ENCODE data around the gene FGG. TPM values are rescaled to one million over a fixed set of nuclear protein-coding genes. Genes with fewer than 3 reads are reported as not detected.

Gene FGG
- polyA plus RNA-seq, 3 donors, result 0.30 to 0.34 TPM; not detected in 1

DNA sequence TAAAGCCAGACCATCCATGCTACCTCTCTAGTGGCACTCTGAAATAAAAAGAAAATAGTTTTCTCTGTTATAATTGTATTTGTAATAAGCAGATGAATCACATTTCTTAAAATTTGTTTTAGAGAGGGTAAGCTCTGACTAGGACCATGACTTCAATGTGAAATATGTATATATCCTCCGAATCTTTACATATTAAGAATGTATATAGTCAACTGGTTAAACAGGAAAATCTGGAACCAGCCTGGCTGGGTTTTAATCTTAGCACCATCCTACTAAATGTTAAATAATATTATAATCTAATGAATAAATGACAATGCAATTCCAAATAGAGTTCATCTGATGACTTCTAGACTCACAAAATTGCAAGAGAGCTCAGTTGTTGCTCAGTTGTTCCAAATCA, 48.1 kb downstream of the FGG start:
- 79 to 96% (median 92%) methylated on average over 1 of the region's 1 CpG for WGBS, 3 donors
- no peak overlapping the region for H3K27ac ChIP-seq (ENCODE audit: low read depth, low read length)

GRCh38 chr4:154562697-154563254, 49.7 kb downstream of the FGG start, which contains the start of gene FGB:
Gene FGB, plus strand, starts transcription at chr4:154563011. Its CDS starts 8 bp downstream, at chr4:154563019.
- 73 to 80% (median 74%) methylated on average over 2 of the region's 2 CpGs for WGBS, 3 donors
- no peak within 1 kb of the TSS for H3K27ac ChIP-seq (ENCODE audit: low read depth, low read length)

GRCh38 chr4:154560824-154561231, 51.6 kb downstream of the FGG start:
- no peak overlapping the region for H3K27ac ChIP-seq (ENCODE audit: low read depth, low read length)
- 58 to 77% (median 70%) methylated on average over 4 of the region's 4 CpGs for WGBS, 3 donors

GRCh38 chr4:154560419-154560801, 52.0 kb downstream of the FGG start:
- WGBS, 3 donors, result 88 to 96% (median 95%) methylated on average over 1 of the region's 1 CpG
- H3K27ac ChIP-seq (ENCODE audit: low read depth, low read length), result no peak overlapping the region

DNA sequence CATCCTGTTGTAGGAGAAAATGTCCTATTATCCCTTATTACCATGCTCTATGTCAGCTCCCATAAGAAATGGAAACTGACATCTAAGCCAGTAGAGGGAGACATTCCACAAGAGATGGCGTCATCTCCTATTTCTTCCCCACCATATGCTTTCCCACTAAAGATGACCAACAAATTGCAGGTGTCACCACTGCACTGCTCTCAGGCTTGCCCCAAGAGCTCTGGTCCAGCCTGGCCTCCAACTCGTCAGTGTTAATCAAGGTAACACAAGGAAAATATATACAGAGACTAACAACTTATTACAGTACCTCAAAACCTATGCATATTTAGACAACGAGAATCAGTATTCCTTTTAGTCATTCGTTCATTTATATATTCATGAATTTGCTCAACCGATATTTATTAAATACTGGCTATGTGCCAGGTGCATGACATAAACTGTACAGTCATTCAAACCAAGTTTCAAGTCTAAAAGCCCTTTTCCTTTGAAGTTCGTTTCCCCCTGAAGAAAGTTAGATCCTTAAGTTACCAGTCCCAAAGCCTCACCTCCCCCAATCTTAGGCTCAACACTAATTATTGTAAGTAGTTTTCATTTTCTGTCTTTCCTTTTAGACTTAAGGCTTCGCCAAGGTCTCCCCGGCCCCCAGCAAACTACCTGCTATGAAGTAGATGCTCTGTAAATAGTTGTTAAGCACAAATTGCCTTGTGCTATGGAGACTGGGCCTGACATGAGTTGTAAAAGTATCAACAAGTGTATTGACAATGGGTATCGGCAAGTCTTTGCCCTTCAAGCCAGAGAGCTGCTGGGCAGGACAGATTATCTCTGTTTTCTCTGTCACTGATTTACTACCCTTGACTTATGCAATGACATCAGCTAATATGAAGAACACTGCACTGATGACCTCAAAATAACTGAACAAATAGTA, 52.7 kb downstream of the FGG start:
- WGBS, 3 donors, result 64 to 74% (median 72%) methylated on average over 9 of the region's 9 CpGs
- no peak overlapping the region for H3K27ac ChIP-seq (ENCODE audit: low read depth, low read length)

DNA sequence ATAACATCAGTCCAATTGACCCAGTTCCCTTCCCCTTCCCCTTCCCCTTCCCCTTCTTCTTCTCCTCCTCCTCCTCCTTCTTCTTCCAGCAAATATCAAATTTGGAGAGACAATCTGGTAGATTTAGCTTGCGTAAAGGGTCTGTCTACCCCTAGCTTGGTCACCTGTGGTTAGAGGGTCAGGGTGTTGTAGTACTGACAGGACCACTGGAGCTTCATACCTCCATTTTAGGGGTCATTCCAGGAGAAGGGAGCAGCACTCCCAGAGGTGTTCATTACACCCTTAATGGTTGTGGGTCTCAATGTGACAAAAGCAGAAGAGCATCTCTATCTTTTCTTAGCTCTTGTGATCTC, 53.3 kb downstream of the FGG start:
- 89 to 94% (median 91%) methylated on average over 1 of the region's 1 CpG for WGBS, 3 donors
- no peak overlapping the region for H3K27ac ChIP-seq (ENCODE audit: low read depth, low read length)

Other genes starting within 250 kb of the FGG start
- gene DCHS2, start 120.9 kb downstream of the FGG start, polyA plus RNA-seq, result under 1 TPM; under 0.01 to 0.12 (median 0.01) TPM
- gene PLRG1, start 62.3 kb downstream of the FGG start, polyA plus RNA-seq, result 10 to 100 TPM; 22.7 to 38.9 (median 27.9) TPM
- gene FGB, start 49.6 kb downstream of the FGG start, polyA plus RNA-seq, result under 1 TPM in 2 of 3 donors, not detected in 1; 0.14 to 0.31 TPM
- 1 to 10 TPM in 1 of 3 donors, under 1 TPM in 2; 0.34 to 2.1 (median 0.85) TPM for gene FGA, start 21.9 kb downstream of the FGG start, polyA plus RNA-seq
- gene LRAT, start 131.3 kb upstream of the FGG start, polyA plus RNA-seq, result 1 to 10 TPM in 1 of 3 donors, under 1 TPM in 2; 0.09 to 1.6 (median 0.37) TPM
- gene RBM46, start 168.6 kb upstream of the FGG start, polyA plus RNA-seq, result under 1 TPM; 0.06 to 0.22 (median 0.06) TPM

Data from adipose tissue (tissue), 3 donors.